IMR-90 (cell line): ENCODE results near the gene ZNF385B. TPM values are rescaled to one million over a fixed set of nuclear protein-coding genes. Genes with fewer than 3 reads are reported as not detected.

ENCODE experiments used
- ATAC-seq: fragments of 200-7000 bp; cut with Tn5 transposase; 2 replicates; pipeline ENCODE4 v1.9.1; 2020; ENCODE audit warnings: low read depth, mild to moderate bottlenecking, moderate library complexity
- BruUV-seq: library from RNA; stranded (reverse); fragments of 400-500 nt; replicated peaks from 2 replicates; lab custom pipeline; 2021; lab: Mats Ljungman, UMichigan
- CTCF ChIA-PET: fragments of 300-600 bp; formaldehyde crosslinking; extraction: SDS; loops from one replicate; lab custom pipeline; 2021; ENCODE audit warnings: antibody characterized with exemption; lab: Yijun Ruan, JAX
- POLR2A ChIA-PET: fragments of 300-600 bp; sonication (Branson Sonifier 250); formaldehyde crosslinking; loops from one replicate; lab custom pipeline; 2022; ENCODE audit warnings: antibody characterized with exemption; ENCODE audit not compliant: unreplicated experiment; lab: Charles Lee
- DNase-seq: peaks from one replicate; pipeline ENCODE4 v3.0.0; 2013
- H2AFZ ChIP-seq: replicated peaks from 2 replicates; pipeline ENCODE3; 2013; ENCODE audit warnings: low read length, mild to moderate bottlenecking; ENCODE audit not compliant: poor library complexity
- H2AK5ac ChIP-seq: 2 replicates; pipeline ENCODE4 v1.6.1; 2013; ENCODE audit warnings: low read depth, low read length, inconsistent platforms
- H2AK9ac ChIP-seq: replicated peaks from 2 replicates; pipeline ENCODE3; 2013; ENCODE audit warnings: mild to moderate bottlenecking, low read depth, low read length, moderate library complexity; ENCODE audit not compliant: poor library complexity
- H2BK120ac ChIP-seq: 2 replicates; pipeline ENCODE4 v1.6.1; 2013; ENCODE audit warnings: low read depth, low read length, inconsistent platforms
- H2BK15ac ChIP-seq: 3 replicates; pipeline ENCODE4 v1.6.1; 2013; ENCODE audit warnings: low read depth, low read length, inconsistent platforms
- H2BK20ac ChIP-seq: 2 replicates; pipeline ENCODE4 v1.6.1; 2013; ENCODE audit warnings: low read depth, mild to moderate bottlenecking, inconsistent platforms, low read length, moderate library complexity
- H2BK5ac ChIP-seq: 2 replicates; pipeline ENCODE4 v1.6.1; 2013; ENCODE audit warnings: mild to moderate bottlenecking, low read depth, low read length, inconsistent platforms; ENCODE audit not compliant: poor library complexity, severe bottlenecking
- H3K14ac ChIP-seq: replicated peaks from 2 replicates; pipeline ENCODE4 v1.6.1; 2013; ENCODE audit warnings: low read depth, low read length, inconsistent platforms
- H3K18ac ChIP-seq: 2 replicates; pipeline ENCODE4 v1.6.1; 2013; ENCODE audit warnings: low read depth, low read length, control low read depth
- H3K23ac ChIP-seq: 2 replicates; pipeline ENCODE4 v1.6.1; 2013; ENCODE audit warnings: low read depth, low read length, inconsistent platforms
- H3K27ac ChIP-seq: 2 replicates; pipeline ENCODE4 v1.5.1; 2013; ENCODE audit warnings: mild to moderate bottlenecking, control low read depth, low read length; ENCODE audit not compliant: insufficient read depth
- H3K27me3 ChIP-seq: 2 replicates; pipeline ENCODE4 v1.6.1; 2013; ENCODE audit warnings: low read length; ENCODE audit not compliant: control insufficient read depth, insufficient read depth
- H3K36me3 ChIP-seq: 2 replicates; pipeline ENCODE4 v1.6.1; 2013; ENCODE audit warnings: low read length, mixed read lengths; ENCODE audit not compliant: control insufficient read depth, insufficient read depth
- H3K4ac ChIP-seq: 2 replicates; pipeline ENCODE4 v1.6.1; 2013; ENCODE audit warnings: low read depth, low read length, inconsistent platforms
- H3K4me1 ChIP-seq: 2 replicates; pipeline ENCODE4 v1.6.1; 2013; ENCODE audit warnings: low read length, mixed read lengths; ENCODE audit not compliant: control insufficient read depth, insufficient read depth
- H3K4me2 ChIP-seq: 2 replicates; pipeline ENCODE4 v1.6.1; 2013; ENCODE audit warnings: low read depth, mild to moderate bottlenecking, control low read depth, low read length, moderate library complexity
- H3K4me3 ChIP-seq: 2 replicates; pipeline ENCODE4 v1.5.1; 2013; ENCODE audit warnings: low read depth, mild to moderate bottlenecking, control low read depth, low read length, moderate library complexity; ENCODE audit not compliant: insufficient read depth
- H3K56ac ChIP-seq: 2 replicates; pipeline ENCODE4 v1.6.1; 2013; ENCODE audit warnings: low read length, inconsistent platforms; ENCODE audit not compliant: insufficient read depth; ENCODE audit errors: extremely low read depth
- H3K79me1 ChIP-seq, 2 experiments: 2 replicates each; pipeline ENCODE4 v1.6.1; 2013; ENCODE audit warnings: low read length in 2 of 2, inconsistent platforms in 1 of 2, low read depth in 1 of 2
- H3K9ac ChIP-seq: 2 replicates; pipeline ENCODE4 v1.6.1; 2013; ENCODE audit warnings: low read depth, low read length, control low read depth
- H3K9me1 ChIP-seq: 2 replicates; pipeline ENCODE4 v1.6.1; 2013; ENCODE audit warnings: low read length, inconsistent platforms; ENCODE audit not compliant: insufficient read depth
- H3K9me3 ChIP-seq: 2 replicates; pipeline ENCODE4 v1.6.1; 2013; ENCODE audit warnings: low read length; ENCODE audit not compliant: control insufficient read depth, insufficient read depth
- H4K20me1 ChIP-seq: 2 replicates; pipeline ENCODE4 v1.6.1; 2013; ENCODE audit warnings: low read length, inconsistent platforms; ENCODE audit not compliant: insufficient read depth
- H4K5ac ChIP-seq: 2 replicates; pipeline ENCODE4 v1.6.1; 2013; ENCODE audit warnings: mild to moderate bottlenecking, low read depth, low read length, control low read depth
- H4K8ac ChIP-seq, 2 experiments: 2 replicates each; pipeline ENCODE4 v1.6.1; 2013; ENCODE audit warnings: low read depth in 2 of 2, low read length in 2 of 2, control low read depth in 1 of 2, inconsistent platforms in 1 of 2
- H4K91ac ChIP-seq: 2 replicates; pipeline ENCODE4 v1.6.1; 2013; ENCODE audit warnings: low read depth, low read length, inconsistent platforms; ENCODE audit not compliant: insufficient read depth
- BHLHE40 ChIP-seq: fragments of 150-350 bp; IDR thresholded peaks from 2 replicates; pipeline ENCODE4 v1.6.1; 2016; ENCODE audit warnings: mild to moderate bottlenecking, low read depth, low read length
- CEBPB ChIP-seq: IDR thresholded peaks from 2 replicates; pipeline ENCODE4 v1.6.1; 2012; ENCODE audit warnings: low read depth, low read length, improper control_type of control experiment
- CHD1 ChIP-seq: IDR thresholded peaks from 2 replicates; pipeline ENCODE4 v1.6.1; 2012; ENCODE audit warnings: low read depth, low read length, improper control_type of control experiment
- CTCF ChIP-seq: conservative IDR thresholded peaks from 2 replicates; pipeline ENCODE4 v1.5.1; 2012; ENCODE audit warnings: mild to moderate bottlenecking, low read depth, low read length, improper control_type of control experiment
- ELK1 ChIP-seq: fragments of 150-350 bp; IDR thresholded peaks from 2 replicates; pipeline ENCODE4 v1.6.1; 2016; ENCODE audit warnings: low read depth, mild to moderate bottlenecking, low read length, moderate library complexity, borderline replicate concordance
- FOS ChIP-seq: fragments of 150-350 bp; IDR thresholded peaks from 2 replicates; pipeline ENCODE4 v1.6.1; 2016; ENCODE audit warnings: low read depth, low read length
- MAFK ChIP-seq: IDR thresholded peaks from 2 replicates; pipeline ENCODE4 v1.6.1; 2012; ENCODE audit warnings: low read depth, low read length, improper control_type of control experiment
- MAZ ChIP-seq: IDR thresholded peaks from 2 replicates; pipeline ENCODE4 v1.6.1; 2012; ENCODE audit warnings: low read depth, mild to moderate bottlenecking, low read length, improper control_type of control experiment, moderate library complexity, borderline replicate concordance
- POLR2A ChIP-seq: IDR thresholded peaks from 2 replicates; pipeline ENCODE4 v1.6.1; 2012; ENCODE audit warnings: mild to moderate bottlenecking, low read depth, low read length
- RAD21 ChIP-seq: IDR thresholded peaks from 2 replicates; pipeline ENCODE4 v1.6.1; 2012; ENCODE audit warnings: low read length, improper control_type of control experiment
- SMC3 ChIP-seq: fragments of 150-350 bp; IDR thresholded peaks from 2 replicates; pipeline ENCODE4 v1.6.1; 2016; ENCODE audit warnings: low read depth, mild to moderate bottlenecking, antibody characterized with exemption, low read length, moderate library complexity
- USF2 ChIP-seq: fragments of 150-350 bp; IDR thresholded peaks from 2 replicates; pipeline ENCODE4 v1.6.1; 2017; ENCODE audit warnings: mild to moderate bottlenecking, antibody characterized with exemption, low read length, low read depth
- WGBS, 2 experiments: methylation state at CpG; one replicate each; pipeline versions ENCODE4 v1.1.5 to v1.1.7; 2013; ENCODE audit warnings: missing lambda C conversion rate in 2 of 2; ENCODE audit not compliant: insufficient read length in 1 of 2; ENCODE audit errors: extremely low coverage in 2 of 2; 5-methylcytosine and 5-hydroxymethylcytosine counted together
- dilution Hi-C: fragments of 300-500 bp; cut with HindIII; formaldehyde crosslinking; loops from one replicate; pipeline ENCODE4 v1.14.3; 2018; ENCODE audit warnings: low sequenced_read_pairs; ENCODE audit not compliant: unreplicated experiment
- in situ Hi-C: fragments of 300-500 bp; cut with MboI; formaldehyde crosslinking; loops from 3 replicates; pipeline ENCODE4 v1.14.3; 2019; ENCODE audit warnings: low sequenced_read_pairs, inconsistent platforms, mixed read lengths
- intact Hi-C: fragments of 100-400 bp; cut with micrococcal nuclease; formaldehyde crosslinking; loops from 2 replicates; pipeline ENCODE4 v1.10.0; 2022
- polyA plus RNA-seq, 3 experiments: library from polyadenylated mRNA; depleted of rRNA; stranded (reverse); fragments of >200 nt; gene quantifications; 2 replicates each; pipeline ENCODE4 v1.2.3, GENCODE V29; 2012; ENCODE audit warnings: low replicate concordance in 1 of 3
- total RNA-seq: library from RNA; depleted of rRNA; stranded (reverse); fragments of >200 nt; gene quantifications from 2 replicates; pipeline ENCODE4 v1.2.3, GENCODE V29; 2012

ZNF385B gene
- total and polyA plus RNA-seq, 2 of the 4 experiments (the other 2 are of a cell fraction) = not detected

- no peak for TF ChIP-seq USF2
These were observed 196.2 kb downstream of the ZNF385B start (continued) for GRCh38 chr2:179664972-179665812.

- Histone ChIP-seq H3K27ac (no peak overlapping the region), H3K4me3 (no peak overlapping the region), H3K56ac (no peak overlapping the region), H3K4ac (no peak overlapping the region), H3K79me1 (no peaks in the 10 kb centered on the region), H3K9ac (no peak overlapping the region), H2AK9ac (no peak overlapping the region), H3K9me1 (no peaks in the 10 kb centered on the region), H3K18ac (no peak overlapping the region), H2BK15ac (no peak overlapping the region), H3K4me1 (no peaks in the 10 kb centered on the region), H3K36me3 (no peaks in the 10 kb centered on the region), H2BK20ac (no peak overlapping the region), H2AK5ac (no peak overlapping the region), H3K27me3 (no peaks in the 10 kb centered on the region), H4K20me1 (no peaks in the 10 kb centered on the region), H3K4me2 (no peak overlapping the region), H2AFZ (no peak overlapping the region), H4K5ac (no peak overlapping the region), H3K9me3 (no peaks in the 10 kb centered on the region), H3K23ac (no peak overlapping the region), H3K14ac (no peak overlapping the region), H4K91ac (no peak overlapping the region), H4K8ac (no peak overlapping the region), H2BK5ac (no peak overlapping the region), H2BK120ac (no peak overlapping the region)
- intact Hi-C loops (no loop called here), dilution Hi-C loops (no loop called here), in situ Hi-C loops (no loop called here)
- BruUV-seq = no TSS peak
- no peak for ATAC-seq
- WGBS, 2 experiments = no CpG with 5 or more reads among the region's 1 CpG
- no peak for DNase-seq
- ChIA-PET CTCF (no interaction called here), POLR2A (no interaction called here)
- no peak for TF ChIP-seq BHLHE40
- TF ChIP-seq POLR2A = no peak
- TF ChIP-seq SMC3 = no peak
- no peak for TF ChIP-seq RAD21
- TF ChIP-seq MAZ = no peak
- TF ChIP-seq CHD1 = no peak
- no peak for TF ChIP-seq CTCF
- no peak for TF ChIP-seq CEBPB
- no peak for TF ChIP-seq ELK1
- no peak for TF ChIP-seq MAFK
- TF ChIP-seq USF2 = no peak
- TF ChIP-seq FOS = no peak
These were observed 199.4 kb downstream of the ZNF385B start for GRCh38 chr2:179661986-179662385.
